GM21367 (cell line): Measurements from ENCODE around the gene ADAMTSL5.
A peak's percentile ranks its signal among the peaks of the same experiment; 100 is the strongest.

Source experiments
- ATAC-seq: cut with Tn5 transposase; IDR thresholded peaks from one replicate; pipeline ENCODE4 v1.9.1; 2021; ENCODE audit not compliant: unreplicated experiment

ADAMTSL5 gene

GRCh38 chr19:1496714-1497577 lies 15.9 kb downstream of the ADAMTSL5 start:
- ATAC-seq = no peak

DNA sequence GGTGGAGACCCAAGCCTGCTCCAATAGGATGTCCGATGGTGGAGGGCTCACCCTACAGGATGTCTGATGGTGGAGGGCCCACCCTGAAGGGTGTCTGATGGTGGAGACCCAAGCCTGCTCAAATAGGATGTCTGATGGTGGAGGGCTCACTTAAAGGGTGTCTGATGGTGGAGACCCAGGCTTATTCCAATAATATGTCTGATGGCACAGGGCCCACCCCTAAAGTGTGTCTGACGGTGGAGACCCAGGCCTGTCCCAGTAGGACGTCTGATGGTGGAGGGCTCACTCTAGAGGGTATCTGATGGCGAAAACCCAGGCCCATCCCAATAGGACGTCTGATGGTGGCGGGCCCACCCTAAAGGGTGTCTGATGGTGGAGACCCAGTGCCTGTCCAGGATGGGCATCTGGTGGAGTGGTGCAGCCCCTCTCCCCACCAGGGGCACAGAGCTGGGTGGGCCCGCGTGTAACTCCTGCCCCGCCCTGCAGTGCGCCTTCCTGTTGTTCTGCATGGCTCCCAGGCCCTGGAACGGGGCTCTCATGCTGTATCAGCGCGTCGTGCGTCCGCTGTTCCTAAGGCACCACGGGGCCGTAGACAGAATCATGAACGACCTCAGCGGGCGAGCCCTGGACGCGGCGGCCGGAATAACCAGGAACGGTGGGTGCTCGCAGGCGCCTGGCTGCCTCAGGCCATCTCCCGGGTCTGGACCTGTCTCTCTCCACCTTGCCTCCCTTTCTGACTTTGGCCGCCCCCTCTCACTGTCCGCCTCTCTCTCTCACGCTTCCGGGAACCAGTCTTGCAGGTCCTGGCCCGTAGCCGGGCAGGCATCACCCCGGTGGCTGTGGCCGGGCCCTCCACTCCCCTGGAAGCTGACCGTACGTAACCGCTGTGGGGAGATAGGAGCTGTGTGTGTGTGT lies 16.8 kb downstream of the ADAMTSL5 start:
- no peak for ATAC-seq

DNA sequence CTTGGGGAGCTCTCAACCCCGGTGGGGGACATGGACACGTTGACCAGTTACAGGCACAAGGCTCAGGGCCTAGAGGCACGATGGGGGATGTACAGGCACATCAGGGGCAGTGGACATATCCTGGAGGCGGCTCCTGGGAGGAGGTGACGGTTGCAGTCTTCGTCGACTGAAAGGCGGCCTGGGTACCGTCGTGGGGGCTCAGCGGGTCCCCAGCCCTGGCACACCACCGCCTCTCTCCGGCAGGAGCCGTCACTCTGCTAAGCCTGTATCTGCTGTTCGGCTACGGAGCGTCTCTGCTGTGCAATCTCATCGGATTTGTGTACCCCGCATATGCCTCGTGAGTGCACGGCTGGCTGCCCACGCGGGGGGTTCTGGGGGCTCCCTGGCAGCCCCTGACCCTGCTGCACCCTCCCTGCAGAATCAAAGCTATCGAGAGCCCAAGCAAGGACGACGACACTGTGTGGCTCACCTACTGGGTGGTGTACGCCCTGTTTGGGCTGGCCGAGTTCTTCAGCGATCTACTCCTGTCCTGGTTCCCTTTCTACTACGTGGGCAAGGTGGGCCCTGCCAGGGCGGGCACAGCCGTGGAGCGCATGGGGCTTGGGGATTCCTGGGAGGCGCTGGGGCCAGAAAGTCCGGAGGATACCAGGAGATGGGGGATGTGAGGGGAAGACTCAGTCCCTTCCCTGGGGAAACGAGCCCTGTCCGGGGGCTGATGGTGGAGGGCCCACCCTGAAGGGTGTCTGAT lies 17.6 kb downstream of the ADAMTSL5 start:
- no peak for ATAC-seq

DNA sequence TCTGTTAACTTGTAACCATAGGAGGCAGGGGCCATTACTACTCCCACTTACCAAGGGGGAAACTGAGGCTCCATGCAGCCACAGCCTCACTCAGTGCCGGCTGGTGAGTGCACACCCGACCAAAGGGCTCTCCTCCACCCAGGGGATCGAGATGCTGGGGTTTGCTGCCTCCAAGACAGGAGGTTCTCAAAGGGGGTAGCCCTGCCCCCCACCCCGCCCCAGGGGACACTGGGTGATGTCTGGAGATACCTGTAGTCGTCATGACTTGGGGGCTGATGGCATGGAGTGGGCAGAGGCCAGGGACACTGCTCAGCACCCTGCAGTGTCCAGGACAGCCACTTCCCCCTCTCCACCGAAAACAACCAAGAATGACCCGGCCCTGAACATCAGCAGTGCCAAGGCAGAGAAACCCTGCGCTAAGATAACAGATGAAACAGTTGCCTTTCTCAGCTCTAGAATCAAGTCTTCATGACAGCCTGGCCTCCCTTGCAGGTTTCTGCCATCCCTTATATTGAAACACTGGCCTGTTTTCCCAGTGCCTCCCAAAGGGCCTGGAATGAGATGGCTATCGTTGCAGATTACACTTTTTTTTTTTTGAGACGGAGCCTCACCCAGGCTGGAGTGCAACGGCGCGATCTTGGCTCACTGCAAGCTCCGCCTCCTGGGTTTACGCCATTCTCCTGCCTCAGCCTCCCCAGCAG lies 18.6 kb downstream of the ADAMTSL5 start:
- ATAC-seq = no peak

- ATAC-seq = no peak
These were observed 20.3 kb downstream of the ADAMTSL5 start for GRCh38 chr19:1492474-1493006.

- ATAC-seq = no peak
These were observed 21.0 kb downstream of the ADAMTSL5 start for GRCh38 chr19:1491849-1492170.

GRCh38 chr19:1491114-1491848 lies 21.5 kb downstream of the ADAMTSL5 start, which contains the start of gene REEP6:
Gene REEP6, plus strand, starts transcription at chr19:1491181. Its CDS starts 89 bp downstream, at chr19:1491270.
- no peak for ATAC-seq

DNA sequence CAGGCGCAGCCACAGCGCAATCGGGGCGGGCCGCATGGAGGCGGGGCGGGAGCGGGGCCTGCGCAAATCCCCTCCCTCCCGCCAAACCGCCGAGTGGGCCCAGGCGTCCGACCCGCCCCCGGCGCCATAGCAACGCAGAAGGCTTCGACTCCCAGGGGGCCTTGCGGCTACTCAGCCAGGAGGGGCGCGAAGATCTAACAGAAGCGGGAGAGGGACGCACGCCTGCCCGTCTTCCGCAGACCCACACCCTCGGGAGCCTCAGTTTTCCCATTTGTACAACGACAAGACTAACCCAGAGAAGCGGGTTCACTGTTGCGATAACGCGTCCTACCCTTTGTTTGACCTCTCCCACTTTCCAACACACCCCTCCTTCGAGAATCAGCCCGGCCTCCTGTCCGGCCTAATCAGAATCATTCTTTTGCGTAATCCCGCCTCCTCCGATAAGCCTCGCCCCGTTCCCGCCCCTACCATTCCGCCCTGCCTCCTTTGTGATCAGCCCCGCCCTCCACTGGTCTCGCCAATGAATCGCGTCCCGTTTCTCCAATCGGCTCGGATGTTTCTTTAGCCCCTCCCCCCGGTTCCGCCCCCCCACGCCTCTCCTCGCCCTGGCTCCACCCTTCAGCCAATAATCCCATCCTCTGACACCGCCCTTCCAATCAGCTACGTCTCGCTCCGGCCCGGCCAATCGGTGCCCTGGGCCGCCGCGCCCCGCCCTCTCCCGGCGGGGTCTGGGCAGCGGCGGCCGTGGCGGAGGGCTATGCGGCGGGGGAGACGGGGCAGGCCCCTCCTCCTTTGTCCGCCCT lies 22.3 kb downstream of the ADAMTSL5 start, which contains the start of gene PCSK4:
TSS of gene PCSK4 (minus strand) at position 40 of the 803 bp plus-strand sequence. CDS start at position 36, 4 bp downstream.
- peak; percentile 75 for ATAC-seq

- no peak for ATAC-seq
These were observed 23.1 kb downstream of the ADAMTSL5 start for GRCh38 chr19:1489463-1490310.

DNA sequence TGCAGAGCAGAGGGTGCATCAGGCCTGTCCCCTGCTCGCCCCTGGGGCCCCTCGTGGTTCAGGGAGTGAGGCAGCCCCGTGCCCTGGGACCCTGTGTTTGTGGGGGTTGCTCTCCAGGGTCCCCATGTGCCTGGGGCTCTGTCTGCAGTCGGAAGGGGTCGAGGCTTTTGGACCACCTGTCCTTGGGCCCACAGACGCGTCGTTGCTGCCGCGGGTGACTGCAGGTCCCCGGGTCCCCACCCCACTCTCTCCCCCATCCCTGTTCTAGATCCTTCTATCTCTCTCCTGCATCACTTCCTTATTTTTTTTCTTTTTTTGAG lies 24.6 kb downstream of the ADAMTSL5 start:
- no peak for ATAC-seq

- ATAC-seq = no peak
These were observed 25.1 kb downstream of the ADAMTSL5 start for GRCh38 chr19:1487576-1488281.

- ATAC-seq = no peak
These were observed 25.9 kb downstream of the ADAMTSL5 start for GRCh38 chr19:1486720-1487575.

DNA sequence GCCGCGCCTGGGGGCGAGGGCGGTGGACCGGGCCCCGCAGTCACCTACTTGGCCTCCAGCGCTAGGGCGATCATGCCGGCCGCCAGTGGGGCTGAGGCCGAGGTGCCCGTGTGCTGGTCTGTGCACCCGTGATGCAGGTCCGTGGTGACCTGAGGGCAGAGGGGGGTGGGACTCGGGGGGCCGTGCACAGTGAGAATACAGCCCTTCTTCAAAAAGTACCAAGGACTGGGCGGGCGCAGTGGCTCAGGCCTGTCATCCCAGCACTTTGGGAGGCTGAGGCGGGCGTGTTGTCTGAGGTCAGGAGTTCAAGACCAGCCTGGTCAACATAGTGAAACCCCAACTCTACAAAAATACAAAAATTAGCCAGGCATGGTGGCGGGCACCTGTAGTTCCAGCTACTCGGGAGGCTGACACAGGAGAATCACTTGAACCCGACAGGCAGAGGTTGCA lies 28.8 kb downstream of the ADAMTSL5 start:
- no peak for ATAC-seq

DNA sequence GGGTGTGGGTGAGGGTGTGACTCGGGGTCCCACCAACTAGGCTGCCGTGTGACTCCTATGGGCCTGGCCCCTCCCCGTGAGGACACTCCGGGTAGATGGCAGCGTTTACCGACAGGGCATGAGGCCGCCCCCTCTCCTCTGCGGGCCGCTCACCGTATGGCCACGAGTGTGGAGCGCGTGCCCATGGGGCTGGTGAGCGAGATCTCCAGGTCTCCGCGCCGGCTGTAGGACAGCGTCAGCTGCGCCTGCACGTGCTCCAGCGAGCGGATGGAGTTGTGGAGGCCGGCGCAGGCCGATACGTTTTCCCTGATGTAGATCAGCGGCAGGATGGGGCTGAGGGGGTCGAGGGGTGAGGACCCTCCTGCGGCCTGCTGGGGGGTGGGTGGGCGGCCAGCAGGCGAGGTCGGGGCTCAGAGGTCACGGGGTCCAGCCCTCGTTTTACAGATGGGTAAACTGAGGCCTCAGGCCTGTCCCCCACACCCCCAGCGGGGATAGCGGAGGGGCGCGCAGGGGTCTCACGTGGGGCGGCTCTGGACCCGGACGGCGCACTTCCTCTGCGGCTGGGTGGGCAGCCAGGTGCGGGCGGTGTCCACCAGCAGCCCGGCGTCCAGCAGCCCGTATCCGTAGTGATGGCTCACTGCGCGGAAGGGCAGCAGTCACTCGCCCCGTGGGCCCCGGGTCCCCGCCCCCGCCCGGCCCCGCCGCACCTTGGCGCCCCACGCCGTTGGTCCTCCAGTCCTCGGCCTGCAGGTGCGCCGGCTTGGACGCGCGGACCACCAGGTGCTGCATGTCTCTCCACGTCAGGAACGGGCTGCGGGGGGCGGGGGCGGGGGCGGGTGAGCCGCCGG lies 29.5 kb downstream of the ADAMTSL5 start:
- ATAC-seq = no peak

GRCh38 chr19:1482361-1483130 lies 30.3 kb downstream of the ADAMTSL5 start:
- ATAC-seq = no peak
